SW 1271 (cell line): ENCODE measurements around the gene MIOX.
"Not testable (repeated sequence)": the region's sequence is repeated elsewhere in the genome, so short reads cannot be mapped to it uniquely, and the experiment has no call there.

ENCODE experiments used
- DNase-seq, 2 experiments: peaks; one replicate each; lab custom pipeline; 2025; lab: John Stamatoyannopoulos, UW

MIOX gene

GRCh38 chr22:50517495-50518260, 31.0 kb downstream of the MIOX start:
- no peak for DNase-seq

- no peak for DNase-seq
These were observed 31.9 kb downstream of the MIOX start for GRCh38 chr22:50518606-50519005.

- no peak for DNase-seq
These were observed 32.5 kb downstream of the MIOX start for GRCh38 chr22:50519151-50519550.

GRCh38 chr22:50520184-50520583, 33.5 kb downstream of the MIOX start:
- not testable (repeated sequence) for DNase-seq

- no peak for DNase-seq
These were observed 34.3 kb downstream of the MIOX start for GRCh38 chr22:50520826-50521453.

GRCh38 chr22:50521710-50522109, 35.1 kb downstream of the MIOX start:
- DNase-seq, result no peak

- DNase-seq, result no peak
These were observed 35.6 kb downstream of the MIOX start for GRCh38 chr22:50522208-50522805.

GRCh38 chr22:50522806-50523438, 36.3 kb downstream of the MIOX start:
- no peak for DNase-seq

- DNase-seq, result no peak
These were observed 36.8 kb downstream of the MIOX start for GRCh38 chr22:50523458-50523805.

- no peak for DNase-seq
These were observed 37.4 kb downstream of the MIOX start for GRCh38 chr22:50523806-50524675.

- DNase-seq, result no peak
These were observed 38.0 kb downstream of the MIOX start for GRCh38 chr22:50524676-50525103.

- peak; percentile 72 to 89 for DNase-seq
These were observed 38.6 kb downstream of the MIOX start, which contains the start of gene SCO2 for GRCh38 chr22:50525104-50525857. TSS of gene SCO2 (minus strand) at chr22:50525598. CDS start at chr22:50524411, 1,187 bp downstream.

GRCh38 chr22:50525858-50526107, 39.1 kb downstream of the MIOX start:
- DNase-seq, result no peak

- peak in 1 of 2 experiments; percentile 66 for DNase-seq
These were observed 39.6 kb downstream of the MIOX start for GRCh38 chr22:50526108-50526833.

GRCh38 chr22:50526834-50527801, 40.5 kb downstream of the MIOX start:
- peak in 1 of 2 experiments; percentile 58 for DNase-seq

- DNase-seq, result no peak
These were observed 41.4 kb downstream of the MIOX start for GRCh38 chr22:50527921-50528681.

GRCh38 chr22:50528682-50529415, 42.2 kb downstream of the MIOX start:
- no peak for DNase-seq

- DNase-seq, result no peak
These were observed 42.8 kb downstream of the MIOX start for GRCh38 chr22:50529416-50529896.
